ENCODE data around the gene MYO5B.

- TF ChIP-seq, protein P1, sequence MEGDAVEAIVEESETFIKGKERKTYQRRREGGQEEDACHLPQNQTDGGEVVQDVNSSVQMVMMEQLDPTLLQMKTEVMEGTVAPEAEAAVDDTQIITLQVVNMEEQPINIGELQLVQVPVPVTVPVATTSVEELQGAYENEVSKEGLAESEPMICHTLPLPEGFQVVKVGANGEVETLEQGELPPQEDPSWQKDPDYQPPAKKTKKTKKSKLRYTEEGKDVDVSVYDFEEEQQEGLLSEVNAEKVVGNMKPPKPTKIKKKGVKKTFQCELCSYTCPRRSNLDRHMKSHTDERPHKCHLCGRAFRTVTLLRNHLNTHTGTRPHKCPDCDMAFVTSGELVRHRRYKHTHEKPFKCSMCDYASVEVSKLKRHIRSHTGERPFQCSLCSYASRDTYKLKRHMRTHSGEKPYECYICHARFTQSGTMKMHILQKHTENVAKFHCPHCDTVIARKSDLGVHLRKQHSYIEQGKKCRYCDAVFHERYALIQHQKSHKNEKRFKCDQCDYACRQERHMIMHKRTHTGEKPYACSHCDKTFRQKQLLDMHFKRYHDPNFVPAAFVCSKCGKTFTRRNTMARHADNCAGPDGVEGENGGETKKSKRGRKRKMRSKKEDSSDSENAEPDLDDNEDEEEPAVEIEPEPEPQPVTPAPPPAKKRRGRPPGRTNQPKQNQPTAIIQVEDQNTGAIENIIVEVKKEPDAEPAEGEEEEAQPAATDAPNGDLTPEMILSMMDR (IDR thresholded peaks at IDR 0.05; ENCODE audit: poor library complexity, severe bottlenecking): no peak
- TF ChIP-seq MXI1 (conservative IDR thresholded peaks at IDR 0.05; ENCODE audit: poor library complexity, severe bottlenecking) (no peak), EZH2 (IDR thresholded peaks at IDR 0.05; ENCODE audit: borderline replicate concordance, insufficient read depth, low read length, poor library complexity, severe bottlenecking) (no peak), POLR2AphosphoS5 (IDR thresholded peaks at IDR 0.05) (no peak), EP300 (conservative IDR thresholded peaks at IDR 0.05; ENCODE audit: poor library complexity, severe bottlenecking) (no peak), SMC3 (conservative IDR thresholded peaks at IDR 0.05; ENCODE audit: poor library complexity) (no peak), TAF1 (IDR thresholded peaks at IDR 0.05; ENCODE audit: low read depth) (no peak), REST (IDR thresholded peaks at IDR 0.05; ENCODE audit: borderline replicate concordance) (no peak)
These were observed 31.4 kb downstream of the MYO5B start for GRCh38 chr18:50163505-50163904.
